ENCODE data around the gene SRC.

DNA sequence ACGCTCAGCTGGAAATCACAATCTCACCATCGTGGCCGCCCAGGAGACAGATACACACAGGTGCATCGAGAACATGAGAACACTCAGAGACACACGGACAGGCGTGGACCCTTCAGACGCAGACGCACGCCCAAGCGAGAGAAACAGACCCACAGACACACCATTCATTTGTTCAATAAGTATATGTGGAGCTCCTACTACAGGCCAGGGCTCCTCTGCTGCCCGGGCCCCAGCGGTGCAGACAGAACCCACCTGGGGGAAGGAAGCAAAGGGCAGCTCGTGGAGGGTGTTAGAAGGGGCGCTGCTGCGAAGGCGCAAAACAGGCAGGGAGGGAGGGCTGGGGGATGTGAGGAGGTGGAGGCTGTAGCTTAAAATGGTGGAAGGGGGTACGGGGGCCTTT lies 39.2 kb downstream of the SRC start:
- no peak for TF ChIP-seq POLR2AphosphoS5 (IDR thresholded peaks at IDR 0.05; ENCODE audit: low read depth, low read length)
- no peak for TF ChIP-seq TAF1 (IDR thresholded peaks at IDR 0.05; ENCODE audit: low read depth, low read length)
